ENCODE measurements around the gene CEP290. TPM values are rescaled to one million over a fixed set of nuclear protein-coding genes. Genes with fewer than 3 reads are reported as not detected.

Gene CEP290
- total RNA-seq, 4 donors from 2014 or later: 5.6 to 77.8 (median 16.3) TPM

DNA sequence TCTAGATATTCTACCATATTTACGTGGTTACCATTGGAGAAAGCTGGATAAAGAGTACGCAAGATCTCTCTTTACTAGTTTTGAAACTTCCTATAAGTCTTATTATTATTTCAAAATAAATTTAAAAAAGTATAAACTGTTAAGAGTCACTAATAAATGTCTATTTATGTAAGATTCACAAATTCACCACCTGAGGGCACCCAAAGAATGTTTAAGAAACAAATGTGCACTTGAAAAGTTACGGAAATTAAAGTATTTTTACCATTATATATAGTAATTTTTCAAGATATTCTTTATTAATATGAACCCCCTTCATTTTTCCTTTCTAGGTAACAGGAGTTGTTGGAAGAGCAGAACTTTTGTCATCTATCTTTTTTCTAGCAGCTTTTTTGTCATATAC is 12.1 kb upstream of the CEP290 start:
- Histone ChIP-seq H3K27me3 (no peaks in the 10 kb centered on the region), H3K36me3 (no peaks in the 10 kb centered on the region), H3K9me3 (no peaks in the 10 kb centered on the region), H3K27ac (no peak overlapping the region), H3K4me1 (no peaks in the 10 kb centered on the region), H3K4me3 (no peak overlapping the region)
- DNase-seq: no peak
- no peak for TF ChIP-seq POLR2A (IDR thresholded peaks at IDR 0.05)
- TF ChIP-seq, protein P1, sequence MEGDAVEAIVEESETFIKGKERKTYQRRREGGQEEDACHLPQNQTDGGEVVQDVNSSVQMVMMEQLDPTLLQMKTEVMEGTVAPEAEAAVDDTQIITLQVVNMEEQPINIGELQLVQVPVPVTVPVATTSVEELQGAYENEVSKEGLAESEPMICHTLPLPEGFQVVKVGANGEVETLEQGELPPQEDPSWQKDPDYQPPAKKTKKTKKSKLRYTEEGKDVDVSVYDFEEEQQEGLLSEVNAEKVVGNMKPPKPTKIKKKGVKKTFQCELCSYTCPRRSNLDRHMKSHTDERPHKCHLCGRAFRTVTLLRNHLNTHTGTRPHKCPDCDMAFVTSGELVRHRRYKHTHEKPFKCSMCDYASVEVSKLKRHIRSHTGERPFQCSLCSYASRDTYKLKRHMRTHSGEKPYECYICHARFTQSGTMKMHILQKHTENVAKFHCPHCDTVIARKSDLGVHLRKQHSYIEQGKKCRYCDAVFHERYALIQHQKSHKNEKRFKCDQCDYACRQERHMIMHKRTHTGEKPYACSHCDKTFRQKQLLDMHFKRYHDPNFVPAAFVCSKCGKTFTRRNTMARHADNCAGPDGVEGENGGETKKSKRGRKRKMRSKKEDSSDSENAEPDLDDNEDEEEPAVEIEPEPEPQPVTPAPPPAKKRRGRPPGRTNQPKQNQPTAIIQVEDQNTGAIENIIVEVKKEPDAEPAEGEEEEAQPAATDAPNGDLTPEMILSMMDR (IDR thresholded peaks at IDR 0.05): peak in 2 of 4 experiments; percentile 26 to 34
- intact Hi-C loops (cut with DNase I; ENCODE audit: low total_unique reads): no loop called here

DNA sequence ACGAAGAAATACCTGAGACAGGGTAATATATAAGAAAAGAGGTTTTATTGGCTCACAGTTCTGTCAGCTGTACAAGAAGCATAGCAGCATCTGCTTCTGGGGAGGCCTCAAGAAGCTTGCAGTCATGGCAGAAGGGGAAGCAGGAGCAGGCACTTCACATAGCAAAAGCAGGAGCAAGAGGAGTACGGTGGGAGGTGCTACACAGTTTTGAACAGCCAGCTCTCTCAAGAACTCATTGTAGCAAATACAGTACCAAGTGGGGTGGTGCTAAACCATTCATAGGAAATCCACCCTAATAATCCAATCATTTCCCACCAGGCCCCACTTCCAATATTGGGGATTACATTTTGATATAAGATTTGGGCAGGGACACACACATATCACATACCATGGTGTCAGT is 8.2 kb upstream of the CEP290 start:
- no peak overlapping the region for H3K4me3 ChIP-seq
- H3K36me3 ChIP-seq: no peaks in the 10 kb centered on the region
- no peak overlapping the region for H3K27ac ChIP-seq
- H3K4me1 ChIP-seq: no peaks in the 10 kb centered on the region
- DNase-seq: no peak
- TF ChIP-seq, protein P1 (IDR thresholded peaks at IDR 0.05): no peak
- no peak for TF ChIP-seq POLR2A (IDR thresholded peaks at IDR 0.05)
- no peaks in the 10 kb centered on the region for H3K9me3 ChIP-seq
- intact Hi-C loops (cut with DNase I; ENCODE audit: low total_unique reads): no loop called here
- no peaks in the 10 kb centered on the region for H3K27me3 ChIP-seq

DNA sequence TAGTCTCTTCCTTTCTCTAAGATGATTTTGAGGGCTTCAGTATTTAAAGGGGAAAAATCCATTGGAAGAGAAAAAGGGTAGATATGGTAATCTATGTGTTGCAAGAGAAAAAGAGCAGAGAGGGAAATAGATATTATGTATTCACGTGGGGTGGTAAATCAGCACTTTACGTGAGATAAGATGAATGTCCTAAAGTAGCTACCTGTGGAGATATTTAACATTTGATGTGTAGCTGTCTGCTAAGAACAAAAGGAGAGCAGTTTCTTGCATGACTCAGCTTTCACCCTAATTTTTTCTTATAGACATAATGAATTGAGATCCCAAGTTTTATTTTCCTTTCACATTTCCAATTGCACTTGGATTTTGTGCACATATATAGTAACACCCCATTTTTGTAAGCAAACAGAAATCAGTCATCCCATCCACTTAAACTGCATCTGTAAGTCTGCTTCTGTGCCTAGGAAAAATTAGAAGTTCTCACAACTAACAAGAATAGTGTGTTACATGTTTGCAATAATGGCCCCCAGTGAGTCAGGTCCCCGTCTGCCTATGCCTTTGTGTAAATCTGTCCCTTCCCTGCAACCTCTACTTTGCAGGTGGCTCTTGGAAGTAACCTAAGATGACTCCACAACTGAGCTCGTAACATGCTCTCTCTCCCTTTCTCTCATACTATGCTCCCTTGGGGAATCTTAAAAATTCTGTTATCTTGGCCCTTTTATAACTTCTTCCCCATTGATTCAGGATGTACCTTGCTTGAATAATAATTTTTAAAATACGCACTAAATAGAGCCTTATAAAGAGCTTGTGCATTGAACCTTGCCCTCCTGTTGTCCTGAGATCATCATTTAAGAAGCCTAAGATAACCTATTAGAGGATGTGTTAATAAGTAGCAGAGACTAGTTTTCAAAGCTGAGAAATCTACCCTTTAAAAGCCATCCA is 3.9 kb upstream of the CEP290 start:
- no peaks in the 10 kb centered on the region for H3K27me3 ChIP-seq
- H3K4me3 ChIP-seq: no peak overlapping the region
- no peak overlapping the region for H3K27ac ChIP-seq
- no peak for DNase-seq
- no peaks in the 10 kb centered on the region for H3K9me3 ChIP-seq
- intact Hi-C loops (cut with DNase I; ENCODE audit: low total_unique reads): no loop called here
- H3K4me1 ChIP-seq: no peaks in the 10 kb centered on the region
- H3K36me3 ChIP-seq: no peaks in the 10 kb centered on the region
- TF ChIP-seq, protein P1 (IDR thresholded peaks at IDR 0.05): no peak
- TF ChIP-seq POLR2A (IDR thresholded peaks at IDR 0.05): no peak

DNA sequence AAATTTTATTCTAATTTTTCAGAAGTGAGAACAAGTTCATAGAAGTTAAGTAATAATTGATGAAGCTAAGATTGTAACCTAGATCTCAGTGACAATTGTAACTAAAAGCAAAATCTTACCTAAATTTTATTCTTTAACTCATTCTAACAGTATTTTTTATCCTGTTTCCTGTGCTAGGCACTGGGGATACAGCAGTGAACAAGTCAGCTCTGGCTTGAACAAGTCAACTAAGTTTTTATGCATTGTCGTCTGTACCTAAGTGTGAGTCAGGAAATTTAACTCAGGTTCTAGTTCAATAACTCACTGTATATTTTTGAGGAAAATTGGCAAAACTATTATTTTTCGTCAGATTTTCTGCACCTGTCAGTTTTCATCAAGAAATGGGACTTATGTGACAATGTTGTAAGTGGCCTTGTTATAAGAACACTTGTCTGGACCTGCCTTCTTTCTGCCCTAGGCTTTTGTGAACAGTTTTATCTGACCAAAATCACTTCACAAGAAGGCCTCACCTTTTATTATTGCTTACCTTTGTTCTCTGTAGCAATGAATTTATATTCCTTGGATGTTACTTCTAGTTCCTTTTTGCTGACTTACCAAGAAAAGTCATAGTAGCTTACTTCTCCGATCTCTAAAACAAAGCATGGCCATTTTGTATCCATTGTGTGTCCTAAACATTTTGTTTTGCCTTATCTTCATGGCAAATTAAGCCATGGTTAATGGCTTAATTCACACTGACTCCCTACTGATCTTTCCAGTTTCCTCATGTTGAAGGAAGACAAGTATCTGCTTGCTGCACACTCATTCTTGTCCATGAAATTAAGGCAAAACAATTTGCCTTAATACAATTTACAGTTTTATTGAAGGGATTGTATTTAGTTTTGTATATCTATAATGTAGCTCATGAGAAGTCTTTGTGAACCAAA is 2.9 kb upstream of the CEP290 start:
- Histone ChIP-seq H3K9me3 (no peaks in the 10 kb centered on the region), H3K4me1 (no peaks in the 10 kb centered on the region), H3K36me3 (no peaks in the 10 kb centered on the region), H3K4me3 (no peak overlapping the region), H3K27me3 (no peaks in the 10 kb centered on the region), H3K27ac (no peak overlapping the region)
- TF ChIP-seq, protein P1 (IDR thresholded peaks at IDR 0.05): no peak
- TF ChIP-seq POLR2A (IDR thresholded peaks at IDR 0.05): no peak
- intact Hi-C loops (cut with DNase I; ENCODE audit: low total_unique reads): no loop called here
- no peak for DNase-seq

All from uterus (tissue), 4 donors.